OCI-M2 (cell line): ENCODE measurements around the gene ZSWIM1.
"Not testable (repeated sequence)": the region's sequence is repeated elsewhere in the genome, so short reads cannot be mapped to it uniquely, and the experiment has no call there.

ENCODE experiments used
- DNase-seq: peaks from one replicate; lab custom pipeline; 2025; ENCODE audit not compliant: unreplicated experiment; lab: John Stamatoyannopoulos, UW

ZSWIM1 gene

GRCh38 chr20:45853484-45853883 is 27.5 kb upstream of the ZSWIM1 start:
- DNase-seq: no peak

- DNase-seq: peak; percentile 98
These were observed 23.7 kb upstream of the ZSWIM1 start, which contains the start of the genes ACOT8 and ZSWIM3 for GRCh38 chr20:45857114-45857881. ACOT8 (minus strand) TSS chr20:45857392; CDS start chr20:45857315, 77 bp downstream. ZSWIM3 (plus strand) TSS chr20:45857614; CDS start chr20:45857826, 212 bp downstream.

GRCh38 chr20:45857882-45858216 is 23.2 kb upstream of the ZSWIM1 start:
- DNase-seq: no peak

- DNase-seq: no peak
These were observed 21.1 kb upstream of the ZSWIM1 start for GRCh38 chr20:45859916-45860315.

- DNase-seq: no peak
These were observed 20.3 kb upstream of the ZSWIM1 start for GRCh38 chr20:45860560-45861220.

GRCh38 chr20:45861221-45862075 is 19.6 kb upstream of the ZSWIM1 start:
- no peak for DNase-seq

GRCh38 chr20:45863543-45864470 is 17.2 kb upstream of the ZSWIM1 start:
- DNase-seq: no peak

- DNase-seq: no peak
These were observed 14.6 kb upstream of the ZSWIM1 start for GRCh38 chr20:45866454-45866853.

GRCh38 chr20:45867136-45867818 is 13.8 kb upstream of the ZSWIM1 start:
- no peak for DNase-seq

- no peak for DNase-seq
These were observed 13.2 kb upstream of the ZSWIM1 start for GRCh38 chr20:45867819-45868176.

- DNase-seq: no peak
These were observed 8.4 kb upstream of the ZSWIM1 start for GRCh38 chr20:45872626-45873025.

- no peak for DNase-seq
These were observed 7.5 kb upstream of the ZSWIM1 start for GRCh38 chr20:45873409-45874103.

GRCh38 chr20:45874104-45874481 is 6.9 kb upstream of the ZSWIM1 start:
- not testable (repeated sequence) for DNase-seq

GRCh38 chr20:45874576-45874975 is 6.5 kb upstream of the ZSWIM1 start:
- no peak for DNase-seq

GRCh38 chr20:45878076-45878761 is 2.8 kb upstream of the ZSWIM1 start:
- DNase-seq: no peak

- DNase-seq: no peak
These were observed 1.6 kb downstream of the ZSWIM1 start for GRCh38 chr20:45882469-45883099.

- no peak for DNase-seq
These were observed 2.1 kb downstream of the ZSWIM1 start for GRCh38 chr20:45883100-45883469.

GRCh38 chr20:45886590-45887345 is 5.7 kb downstream of the ZSWIM1 start:
- no peak for DNase-seq
